NCI-H1092 treated with DMSO at 0.1 percent for 48 hours (cell line): Measurements from ENCODE around the gene SLC29A2.

Experiments
- DNase-seq: peaks from one replicate; lab custom pipeline; 2025; lab: John Stamatoyannopoulos, UW

Gene SLC29A2

GRCh38 chr11:66347425-66348276 is 23.9 kb downstream of the SLC29A2 start, which contains the start of gene B4GAT1:
B4GAT1 (minus strand) TSS chr11:66347629; CDS start chr11:66347545, 84 bp downstream.
- peak; percentile 92 for DNase-seq

- peak; percentile 53 for DNase-seq
Measured at GRCh38 chr11:66346476-66347424, 24.8 kb downstream of the SLC29A2 start.

GRCh38 chr11:66345316-66345649 is 26.3 kb downstream of the SLC29A2 start:
- no peak for DNase-seq

- DNase-seq: peak; percentile 96
Measured at GRCh38 chr11:66344550-66345315, 26.8 kb downstream of the SLC29A2 start, which contains the start of gene BRMS1. BRMS1 (minus strand) TSS chr11:66345104; CDS start chr11:66342234, 2,870 bp downstream.

- DNase-seq: no peak
Measured at GRCh38 chr11:66343176-66343575, 28.4 kb downstream of the SLC29A2 start.

GRCh38 chr11:66341502-66342126 is 29.9 kb downstream of the SLC29A2 start:
- no peak for DNase-seq

- no peak for DNase-seq
Measured at GRCh38 chr11:66340596-66341501, 30.7 kb downstream of the SLC29A2 start.

GRCh38 chr11:66339686-66340483 is 31.7 kb downstream of the SLC29A2 start:
- no peak for DNase-seq

GRCh38 chr11:66339162-66339675 is 32.3 kb downstream of the SLC29A2 start:
- no peak for DNase-seq

GRCh38 chr11:66338276-66339161 is 33.0 kb downstream of the SLC29A2 start:
- DNase-seq: no peak

GRCh38 chr11:66337103-66337899 is 34.3 kb downstream of the SLC29A2 start:
- DNase-seq: no peak

GRCh38 chr11:66336234-66337102 is 35.1 kb downstream of the SLC29A2 start, which contains the start of gene RIN1:
RIN1 (minus strand) TSS chr11:66336434; CDS start chr11:66336402, 32 bp downstream.
- DNase-seq: peak; percentile 53

GRCh38 chr11:66335531-66336233 is 35.9 kb downstream of the SLC29A2 start:
- no peak for DNase-seq

- no peak for DNase-seq
Measured at GRCh38 chr11:66334605-66335442, 36.7 kb downstream of the SLC29A2 start.
